B cell (primary cell): ENCODE data around the gene GFI1. TPM values are rescaled to one million over a fixed set of nuclear protein-coding genes. Genes with fewer than 3 reads are reported as not detected.

Source experiments
- ATAC-seq: fragments of 200-7000 bp; cut with Tn5 transposase; one replicate; pipeline ENCODE4 v1.10.0; 2021; ENCODE audit warnings: low read depth, mild to moderate bottlenecking, moderate number of reproducible peaks, moderate library complexity
- CTCF ChIA-PET: fragments of 350-600 bp; sonication (Branson Sonifier 250); formaldehyde crosslinking; loops from one replicate; lab custom pipeline; 2021; ENCODE audit warnings: antibody characterized with exemption, inconsistent platforms; lab: Charles Lee
- POLR2A ChIA-PET: fragments of 350-600 bp; sonication (Branson Sonifier 250); formaldehyde crosslinking; loops from one replicate; lab custom pipeline; 2021; ENCODE audit warnings: antibody characterized with exemption; lab: Charles Lee
- DNase-seq: peaks from one replicate; pipeline ENCODE4 v3.0.0; 2013
- H2AFZ ChIP-seq: 2 replicates; pipeline ENCODE4 v1.6.1; 2012; ENCODE audit warnings: mild to moderate bottlenecking, low read depth, low read length; ENCODE audit not compliant: insufficient read depth, poor library complexity, severe bottlenecking
- H3K27ac ChIP-seq, 2 donors: 1 replicate in 1 of 2; 2 replicates in 1 of 2; pipeline ENCODE4 v1.5.1; 2012 to 2013; ENCODE audit warnings: low read length in 2 of 2, mild to moderate bottlenecking in 2 of 2, moderate library complexity in 1 of 2
- H3K27me3 ChIP-seq, 4 experiments: fragments of 200-600 bp in 1 of 4; sonication (generic) in 1 of 4; replicated peaks in 1 of 4; 1 replicate in 2 of 4; 2 replicates in 2 of 4; pipeline versions ENCODE4 v1.6.1 to v1.7.0; 2013 to 2016; ENCODE audit warnings: low read length in 3 of 4, mild to moderate bottlenecking in 2 of 4, mixed read lengths in 1 of 4, moderate library complexity in 1 of 4; ENCODE audit not compliant: insufficient read depth in 4 of 4, control insufficient read depth in 3 of 4; ENCODE audit errors: control extremely low read depth in 1 of 4
- H3K36me3 ChIP-seq, 2 experiments: replicated peaks in 1 of 2; 1 replicate in 1 of 2; 2 replicates in 1 of 2; pipeline versions ENCODE4 v1.6.1 to v1.7.1; 2013; ENCODE audit warnings: low read length in 1 of 2; ENCODE audit not compliant: insufficient read depth in 2 of 2, control insufficient read depth in 1 of 2; ENCODE audit errors: control extremely low read depth in 1 of 2, extremely low read depth in 1 of 2
- H3K4me1 ChIP-seq, 2 donors: fragments of 200-600 bp in 1 of 2; sonication (generic) in 1 of 2; 1 replicate in 1 of 2; 2 replicates in 1 of 2; pipeline versions ENCODE4 v1.5.1 to v1.6.1; 2013 to 2017; ENCODE audit warnings: low read length in 2 of 2; ENCODE audit not compliant: control insufficient read depth in 2 of 2, insufficient read depth in 2 of 2
- H3K4me2 ChIP-seq: replicated peaks from 2 replicates; pipeline ENCODE3; 2012; ENCODE audit warnings: mild to moderate bottlenecking, low read depth, low read length; ENCODE audit not compliant: poor library complexity, severe bottlenecking
- H3K4me3 ChIP-seq, 5 experiments: fragments of 200-600 bp in 1 of 5; sonication (generic) in 1 of 5; 1 replicate in 3 of 5; 2 replicates in 2 of 5; pipeline versions ENCODE4 v1.5.1 to v1.7.0; 2011 to 2016; ENCODE audit warnings: low read length in 4 of 5, mild to moderate bottlenecking in 4 of 5, low read depth in 2 of 5, control low read depth in 1 of 5, moderate library complexity in 1 of 5; ENCODE audit not compliant: insufficient read depth in 1 of 5; ENCODE audit errors: control extremely low read depth in 1 of 5, extremely low read depth in 1 of 5
- H3K79me2 ChIP-seq: fragments of 200-600 bp; sonication (generic); one replicate; pipeline ENCODE4 v1.6.0; 2016; ENCODE audit warnings: low read length; ENCODE audit not compliant: control insufficient read depth, insufficient read depth
- H3K9ac ChIP-seq: fragments of 200-600 bp; sonication (generic); 2 replicates; pipeline ENCODE4 v1.6.1; 2017; ENCODE audit warnings: mild to moderate bottlenecking, low read length, moderate library complexity
- H3K9me3 ChIP-seq, 3 donors: one replicate each; pipeline versions ENCODE4 v1.6.1 to v1.7.1; 2013; ENCODE audit warnings: low read length in 2 of 3; ENCODE audit not compliant: control insufficient read depth in 2 of 3, insufficient read depth in 1 of 3; ENCODE audit errors: control extremely low read depth in 1 of 3
- H4K20me1 ChIP-seq: 2 replicates; pipeline ENCODE4 v1.6.0; 2012; ENCODE audit warnings: mild to moderate bottlenecking, low read length; ENCODE audit not compliant: insufficient read depth, control insufficient read depth, poor library complexity, severe bottlenecking
- H3K27ac Mint-ChIP-seq: one replicate; pipeline ENCODE4 v1.8.0; 2021; ENCODE audit warnings: mixed read lengths
- H3K27me3 Mint-ChIP-seq: one replicate; pipeline ENCODE4 v1.8.0; 2021; ENCODE audit warnings: mixed read lengths
- H3K4me1 Mint-ChIP-seq: one replicate; pipeline ENCODE4 v1.8.0; 2021; ENCODE audit warnings: mixed read lengths
- H3K4me3 Mint-ChIP-seq: one replicate; pipeline ENCODE4 v1.8.0; 2021; ENCODE audit warnings: mixed read lengths
- H3K9me3 Mint-ChIP-seq: one replicate; pipeline ENCODE4 v1.8.0; 2022; ENCODE audit warnings: mixed read lengths; ENCODE audit not compliant: insufficient read depth
- EZH2 ChIP-seq: IDR thresholded peaks from 2 replicates; pipeline ENCODE4 v1.6.1; 2012; ENCODE audit warnings: borderline replicate concordance, low read depth, mild to moderate bottlenecking, moderate library complexity, low read length; ENCODE audit not compliant: insufficient read depth, poor library complexity, severe bottlenecking
- WGBS: methylation state at CpG from one replicate; pipeline ENCODE4 v1.1.5; 2013; ENCODE audit warnings: missing lambda C conversion rate; ENCODE audit not compliant: insufficient coverage; 5-methylcytosine and 5-hydroxymethylcytosine counted together
- intact Hi-C: fragments of 100-400 bp; cut with micrococcal nuclease; formaldehyde crosslinking; loops from one replicate; pipeline ENCODE4 v1.10.0; 2022
- polyA plus RNA-seq: library from polyadenylated mRNA; depleted of rRNA; stranded (reverse); fragments of >200 nt; gene quantifications from 2 replicates; pipeline ENCODE4 v1.2.3, GENCODE V29; 2012
- total RNA-seq, 2 donors: library from RNA; stranded (reverse); fragments of 120-200 nt in 1 of 2; gene quantifications; 1 replicate in 1 of 2; 2 replicates in 1 of 2; pipeline versions ENCODE4 v1.2.3 to v1.2.4, GENCODE V29; 2013 to 2022
- TF ChIP-seq, protein P1 (sequence below): fragments of 200-600 bp; IDR thresholded peaks from one replicate; pipeline ENCODE4 v1.8.0; 2022; ENCODE audit warnings: antibody characterized with exemption, mild to moderate bottlenecking

Gene GFI1
- total and polyA plus RNA-seq, 2 donors (not counting 1 experiment from before 2014, with no cell fraction given), result 0.76 to 1.2 TPM

DNA sequence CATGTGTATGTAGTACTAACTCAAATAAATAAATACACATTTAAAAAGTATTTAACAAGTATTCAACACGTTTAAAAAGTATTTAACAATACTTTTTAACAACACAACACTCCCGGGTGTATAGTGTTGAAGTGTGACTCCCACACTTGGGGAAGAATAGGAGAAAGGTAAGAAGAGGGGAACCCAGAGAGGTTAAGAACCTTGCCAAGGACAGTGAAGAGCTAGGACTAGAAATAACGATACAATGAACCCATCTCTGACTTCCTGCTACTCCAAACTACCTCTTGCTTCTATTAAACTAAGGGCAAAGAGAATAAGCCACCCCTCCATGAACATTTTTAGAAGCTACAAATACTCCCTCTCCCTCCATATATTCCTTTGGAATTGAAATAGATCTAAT is 1.7 kb upstream of the GFI1 start:
- no CpG with 5 or more reads among the region's 3 CpGs for WGBS
- no peak overlapping the region for H3K4me3 ChIP-seq
- CTCF ChIA-PET, result no interaction called here
- peaks cover 15% of the 10 kb centered on the region for H3K27me3 Mint-ChIP-seq
- ATAC-seq (no peak), DNase-seq (no peak)
- no peak overlapping the region for H3K4me3 Mint-ChIP-seq
- POLR2A ChIA-PET, result no interaction called here
- no peaks in the 10 kb centered on the region for H3K9me3 ChIP-seq
- H3K79me2 ChIP-seq, result no peaks in the 10 kb centered on the region
- no peak overlapping the region for H3K27ac Mint-ChIP-seq
- no peaks in the 10 kb centered on the region for H3K36me3 ChIP-seq
- H3K27ac ChIP-seq, result no peak overlapping the region
- H2AFZ ChIP-seq, result no peak overlapping the region
- peaks cover 0 to 32% (median 10%) of the 10 kb centered on the region in 4 experiments for H3K27me3 ChIP-seq
- no peak overlapping the region for H3K9ac ChIP-seq
- H3K4me1 Mint-ChIP-seq, result peaks cover 21% of the 10 kb centered on the region
- H3K9me3 Mint-ChIP-seq, result no peaks in the 10 kb centered on the region
- H3K4me1 ChIP-seq, result peaks cover 17 to 24% of the 10 kb centered on the region in 2 donors
- intact Hi-C loops, result loop anchor here (5.0 to 10.0 kb wide), 3 partner anchors 46 to 191 kb away; partner anchors contain the start of genes GLMN and RPAP2
- no peaks in the 10 kb centered on the region for H4K20me1 ChIP-seq
- TF ChIP-seq, protein P1, sequence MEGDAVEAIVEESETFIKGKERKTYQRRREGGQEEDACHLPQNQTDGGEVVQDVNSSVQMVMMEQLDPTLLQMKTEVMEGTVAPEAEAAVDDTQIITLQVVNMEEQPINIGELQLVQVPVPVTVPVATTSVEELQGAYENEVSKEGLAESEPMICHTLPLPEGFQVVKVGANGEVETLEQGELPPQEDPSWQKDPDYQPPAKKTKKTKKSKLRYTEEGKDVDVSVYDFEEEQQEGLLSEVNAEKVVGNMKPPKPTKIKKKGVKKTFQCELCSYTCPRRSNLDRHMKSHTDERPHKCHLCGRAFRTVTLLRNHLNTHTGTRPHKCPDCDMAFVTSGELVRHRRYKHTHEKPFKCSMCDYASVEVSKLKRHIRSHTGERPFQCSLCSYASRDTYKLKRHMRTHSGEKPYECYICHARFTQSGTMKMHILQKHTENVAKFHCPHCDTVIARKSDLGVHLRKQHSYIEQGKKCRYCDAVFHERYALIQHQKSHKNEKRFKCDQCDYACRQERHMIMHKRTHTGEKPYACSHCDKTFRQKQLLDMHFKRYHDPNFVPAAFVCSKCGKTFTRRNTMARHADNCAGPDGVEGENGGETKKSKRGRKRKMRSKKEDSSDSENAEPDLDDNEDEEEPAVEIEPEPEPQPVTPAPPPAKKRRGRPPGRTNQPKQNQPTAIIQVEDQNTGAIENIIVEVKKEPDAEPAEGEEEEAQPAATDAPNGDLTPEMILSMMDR, result no peak
- no peak for TF ChIP-seq EZH2
- H3K4me2 ChIP-seq, result no peak overlapping the region

DNA sequence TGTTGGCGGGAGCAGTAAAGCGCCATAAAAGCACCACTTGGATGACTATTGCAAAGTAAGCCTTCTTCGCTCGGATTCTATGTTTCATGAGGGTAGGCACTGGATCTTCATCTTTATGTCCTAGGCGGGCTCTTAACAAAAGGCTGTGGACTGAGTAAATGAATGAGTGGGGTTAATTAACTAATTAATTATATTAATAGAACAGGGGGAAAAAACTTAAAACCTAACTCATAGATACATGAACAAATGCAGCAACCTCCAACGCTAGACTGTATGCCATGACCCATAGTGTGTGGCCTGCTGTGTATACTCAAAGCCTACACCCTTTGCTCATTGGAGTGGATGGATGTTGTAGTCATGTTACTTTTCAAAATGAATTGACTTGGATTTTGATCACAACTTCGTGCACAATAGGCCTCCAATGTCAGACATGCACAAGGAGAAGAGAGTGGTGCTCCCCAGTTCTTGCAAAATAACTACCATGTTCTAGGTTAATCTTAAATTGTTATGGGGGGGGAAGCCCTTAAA is 417 bp upstream of the GFI1 start:
- Mint-ChIP-seq H3K4me1 (peaks cover 32% of the 10 kb centered on the region), H3K27ac (no peak overlapping the region), H3K27me3 (peaks cover 23% of the 10 kb centered on the region), H3K9me3 (no peaks in the 10 kb centered on the region), H3K4me3 (peak overlapping the region; percentile 75)
- intact Hi-C loops, result loop anchor here (5.0 to 10.0 kb wide), 3 partner anchors 48 to 190 kb away; partner anchors contain the start of genes GLMN and RPAP2
- ATAC-seq (no peak), DNase-seq (no peak)
- H4K20me1 ChIP-seq, result no peaks in the 10 kb centered on the region
- H3K79me2 ChIP-seq, result no peaks in the 10 kb centered on the region
- no peaks in the 10 kb centered on the region for H3K36me3 ChIP-seq
- H3K9me3 ChIP-seq, result peaks cover 0 to 7% (median 0%) of the 10 kb centered on the region in 3 donors
- H2AFZ ChIP-seq, result peak overlapping the region; percentile 58
- ChIA-PET CTCF (interaction anchor here (1.0 kb wide), 1 partner anchor 50 kb away, joined by 3 read pairs; no protein-coding TSS in a partner anchor), POLR2A (no interaction called here)
- no peak overlapping the region for H3K27ac ChIP-seq
- TF ChIP-seq, protein P1, result no peak
- no peak for TF ChIP-seq EZH2
- peak overlapping the region; percentile 95 for H3K4me2 ChIP-seq
- 21% methylated on average over 2 of the region's 7 CpGs for WGBS
- H3K9ac ChIP-seq, result peak overlapping the region; percentile 60
- H3K4me3 ChIP-seq, result peak overlapping the region in 4 of 5 experiments; percentile 47 to 70 (median 60)
- H3K4me1 ChIP-seq, result peaks cover 30 to 37% of the 10 kb centered on the region in 2 donors
- H3K27me3 ChIP-seq, result peaks cover 0 to 45% (median 16%) of the 10 kb centered on the region in 4 experiments
